Epithelial cell of esophagus (primary cell): ENCODE measurements around the gene TRMO.

Experiments
- DNase-seq: peaks from one replicate; pipeline ENCODE4 v3.0.0; 2010; ENCODE audit warnings: low read depth
- H3K4me3 ChIP-seq: 2 replicates; pipeline ENCODE4 v1.5.1; 2011; ENCODE audit warnings: mild to moderate bottlenecking, low read length, control low read depth
- TF ChIP-seq, protein P1 (sequence below): IDR thresholded peaks from 2 replicates; pipeline ENCODE4 v1.5.1; 2011; ENCODE audit warnings: low read depth, mild to moderate bottlenecking, low read length, control low read depth, inconsistent platforms; ENCODE audit not compliant: insufficient read depth; ENCODE audit errors: missing control alignments

Gene TRMO

DNA sequence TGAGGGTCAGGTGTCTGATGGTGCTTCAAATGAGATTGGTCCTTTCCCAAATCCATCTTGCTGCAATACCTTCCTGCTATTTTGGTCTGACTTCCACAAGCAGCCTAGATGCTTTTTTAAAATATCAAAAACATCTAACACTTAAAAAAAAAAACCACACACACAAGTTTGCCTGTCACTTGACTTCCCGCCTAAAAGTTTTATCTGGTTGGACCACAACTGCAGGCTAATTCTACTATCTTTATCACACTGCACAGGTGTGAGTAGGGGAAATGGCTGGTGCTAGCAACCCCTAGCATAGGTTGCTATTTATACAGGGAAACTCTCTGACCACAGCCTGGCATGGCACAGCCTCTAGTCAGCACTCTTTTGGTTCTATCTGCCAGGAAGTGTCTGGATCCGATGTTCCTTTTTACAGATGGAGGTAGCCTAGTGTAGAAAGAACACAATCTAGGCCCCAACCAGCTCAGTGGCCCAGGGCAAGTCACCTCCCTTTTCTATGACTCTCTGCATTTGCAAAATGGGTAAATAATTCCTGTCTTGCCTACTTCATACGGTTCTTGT lies 15.9 kb upstream of the TRMO start, which contains the start of gene HEMGN:
Gene HEMGN, minus strand, starts transcription at position 92 of the 564 bp plus-strand sequence. Its CDS starts 36 bp downstream, at position 56.
- no peak for DNase-seq
- TF ChIP-seq, protein P1, sequence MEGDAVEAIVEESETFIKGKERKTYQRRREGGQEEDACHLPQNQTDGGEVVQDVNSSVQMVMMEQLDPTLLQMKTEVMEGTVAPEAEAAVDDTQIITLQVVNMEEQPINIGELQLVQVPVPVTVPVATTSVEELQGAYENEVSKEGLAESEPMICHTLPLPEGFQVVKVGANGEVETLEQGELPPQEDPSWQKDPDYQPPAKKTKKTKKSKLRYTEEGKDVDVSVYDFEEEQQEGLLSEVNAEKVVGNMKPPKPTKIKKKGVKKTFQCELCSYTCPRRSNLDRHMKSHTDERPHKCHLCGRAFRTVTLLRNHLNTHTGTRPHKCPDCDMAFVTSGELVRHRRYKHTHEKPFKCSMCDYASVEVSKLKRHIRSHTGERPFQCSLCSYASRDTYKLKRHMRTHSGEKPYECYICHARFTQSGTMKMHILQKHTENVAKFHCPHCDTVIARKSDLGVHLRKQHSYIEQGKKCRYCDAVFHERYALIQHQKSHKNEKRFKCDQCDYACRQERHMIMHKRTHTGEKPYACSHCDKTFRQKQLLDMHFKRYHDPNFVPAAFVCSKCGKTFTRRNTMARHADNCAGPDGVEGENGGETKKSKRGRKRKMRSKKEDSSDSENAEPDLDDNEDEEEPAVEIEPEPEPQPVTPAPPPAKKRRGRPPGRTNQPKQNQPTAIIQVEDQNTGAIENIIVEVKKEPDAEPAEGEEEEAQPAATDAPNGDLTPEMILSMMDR = no peak
- no peak within 1 kb of the TSS for H3K4me3 ChIP-seq

DNA sequence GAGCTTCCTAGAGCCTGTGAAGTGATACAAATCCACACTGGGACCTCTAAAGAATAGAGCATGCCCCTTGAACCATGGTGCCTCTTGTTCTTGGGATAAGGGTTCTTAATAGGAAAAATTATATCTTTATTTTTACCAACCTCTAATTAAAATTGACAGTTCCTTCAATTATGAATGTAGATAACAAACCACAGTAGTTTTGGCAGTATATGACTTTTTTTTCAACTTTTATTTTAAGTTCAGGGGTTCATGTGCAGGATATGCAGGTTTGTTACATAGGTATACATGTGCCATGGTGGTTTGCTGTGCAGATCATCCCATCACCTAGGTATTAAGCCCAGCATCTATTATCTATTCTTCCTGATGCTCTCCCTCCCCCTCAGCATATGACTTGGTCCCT lies 14.7 kb upstream of the TRMO start:
- H3K4me3 ChIP-seq = no peak overlapping the region
- no peak for DNase-seq
- TF ChIP-seq, protein P1 = no peak

DNA sequence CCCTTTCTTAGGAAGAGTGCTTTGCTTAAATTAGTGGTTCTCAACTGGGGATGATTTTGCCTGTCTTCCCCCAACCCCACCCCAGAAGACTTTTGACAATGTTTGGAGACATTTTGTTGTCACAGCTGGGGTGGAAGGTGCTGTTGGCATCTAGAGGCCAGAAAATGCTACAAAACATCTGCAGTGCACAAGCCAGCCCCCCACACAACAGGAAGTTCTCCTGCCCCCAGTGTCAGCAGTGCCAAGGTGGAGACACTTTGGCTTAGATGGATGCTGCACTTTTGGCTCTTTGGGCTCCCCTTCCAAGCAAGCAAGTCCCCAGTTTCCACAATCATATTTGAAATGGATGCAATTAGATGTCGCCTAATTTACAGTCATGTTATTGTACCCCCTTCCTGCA lies 13.0 kb upstream of the TRMO start:
- TF ChIP-seq, protein P1 = no peak
- DNase-seq = no peak
- H3K4me3 ChIP-seq = no peak overlapping the region

DNA sequence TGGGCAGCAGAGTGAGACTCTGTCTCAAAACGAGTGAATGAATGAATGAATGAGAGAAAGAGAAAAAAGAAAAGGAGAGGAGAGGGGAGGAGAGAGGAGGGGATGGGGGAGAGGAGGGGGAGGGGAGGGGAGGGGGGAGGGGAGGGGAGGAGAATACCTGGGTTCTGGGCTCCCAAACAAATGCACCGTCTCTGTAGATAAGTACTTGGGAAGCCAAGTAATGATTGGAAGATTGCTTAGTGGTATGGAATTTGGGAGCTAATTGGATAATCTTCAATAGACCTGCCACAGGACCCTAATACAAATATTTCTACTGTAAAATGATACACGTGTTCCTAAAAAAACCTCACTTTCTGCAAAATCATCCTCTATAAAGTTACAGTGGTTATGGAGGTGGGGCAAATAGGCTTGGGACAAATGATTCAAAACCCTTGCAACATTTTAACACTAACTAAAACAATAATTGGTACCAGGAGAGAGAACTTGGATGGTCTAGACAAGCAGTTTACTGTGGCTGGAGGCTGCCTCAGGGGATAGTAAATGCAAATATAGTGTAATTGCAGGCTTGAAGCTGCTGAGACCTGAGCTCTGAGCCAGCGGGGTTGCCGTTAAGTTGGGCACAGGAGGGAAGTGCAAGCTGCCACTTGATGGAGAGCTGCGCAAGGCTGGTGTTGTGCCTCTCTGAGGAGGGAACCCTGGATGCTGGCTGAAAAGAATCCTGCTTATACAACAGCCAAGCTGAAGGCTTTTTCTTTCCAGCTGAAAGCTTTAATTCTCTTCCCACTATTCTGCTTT lies 12.2 kb upstream of the TRMO start:
- no peak for DNase-seq
- TF ChIP-seq, protein P1 = no peak
- H3K4me3 ChIP-seq = no peak overlapping the region

DNA sequence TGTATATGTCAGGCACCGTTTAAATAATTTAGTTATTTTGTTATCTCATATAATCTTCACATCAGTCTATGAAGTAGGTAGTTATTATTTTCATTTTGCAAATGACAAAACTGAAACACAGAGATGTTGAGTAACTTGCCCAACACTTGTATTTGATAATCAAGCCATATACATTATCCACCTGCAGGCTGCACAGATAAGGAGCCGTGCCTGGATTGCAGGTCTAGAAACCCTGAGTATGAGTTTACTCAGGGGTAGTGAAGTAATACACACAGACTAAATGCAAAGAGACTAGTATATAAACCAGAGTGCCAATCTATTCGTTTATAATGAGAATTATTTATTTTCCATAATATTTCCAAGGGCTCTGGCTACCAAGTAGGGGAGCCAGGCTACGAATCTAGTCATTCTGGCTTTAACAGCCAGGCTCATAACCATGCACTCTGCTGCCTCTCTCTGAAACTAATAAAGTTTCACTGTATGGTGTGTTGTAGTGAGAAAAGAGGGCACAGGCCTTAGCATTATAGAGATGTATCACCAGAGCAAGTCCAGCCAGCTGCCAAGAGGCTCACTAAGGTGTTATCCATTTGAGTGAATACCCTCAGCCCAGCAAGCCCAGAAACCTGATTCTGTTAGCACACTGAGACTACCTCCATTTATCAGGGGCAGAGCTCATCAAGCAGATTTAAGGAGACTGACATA lies 11.1 kb upstream of the TRMO start:
- no peak for DNase-seq
- H3K4me3 ChIP-seq = no peak overlapping the region
- TF ChIP-seq, protein P1 = no peak

DNA sequence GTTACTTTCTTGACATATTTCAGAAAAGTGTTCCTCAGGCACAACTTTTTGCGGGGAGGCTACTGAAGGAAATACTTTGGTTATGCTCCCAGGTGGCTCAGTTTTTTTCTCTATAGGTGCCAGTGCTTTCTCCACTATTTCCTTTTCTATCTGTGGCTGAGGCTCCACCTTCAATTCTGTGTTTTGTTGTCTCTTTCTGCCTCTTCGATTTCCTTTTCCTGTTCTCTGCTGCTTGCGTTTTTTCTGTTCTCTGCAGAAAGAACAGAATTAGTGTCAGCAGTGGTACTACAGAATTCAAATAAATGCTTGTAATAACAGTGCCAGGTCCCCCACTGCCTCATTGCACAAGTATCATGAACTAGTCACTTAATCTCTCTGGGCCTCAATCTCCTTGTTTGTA lies 8.7 kb upstream of the TRMO start:
- no peak for DNase-seq
- H3K4me3 ChIP-seq = no peak overlapping the region
- TF ChIP-seq, protein P1 = no peak
